Upper lobe of left lung (tissue), 4 donors: ENCODE results near the gene CD58.

Experiments used
- POLR2A ChIP-seq, 4 donors: fragments of 450-650 bp; IDR thresholded peaks; one replicate each; pipeline ENCODE4 v1.5.1; 2016 to 2017; ENCODE audit warnings: antibody characterized with exemption in 4 of 4, mild to moderate bottlenecking in 2 of 4
- TF ChIP-seq, protein P1 (sequence below), 6 experiments: fragments of 450-650 bp in 4 of 6; fragments of 200-600 bp in 2 of 6; sonication (generic) in 2 of 6; IDR thresholded peaks; one replicate each; pipeline ENCODE4 v1.5.1; 2016 to 2019; ENCODE audit warnings: antibody characterized with exemption in 6 of 6

- TF ChIP-seq POLR2A (IDR thresholded peaks at IDR 0.05): no peak
- TF ChIP-seq, protein P1, sequence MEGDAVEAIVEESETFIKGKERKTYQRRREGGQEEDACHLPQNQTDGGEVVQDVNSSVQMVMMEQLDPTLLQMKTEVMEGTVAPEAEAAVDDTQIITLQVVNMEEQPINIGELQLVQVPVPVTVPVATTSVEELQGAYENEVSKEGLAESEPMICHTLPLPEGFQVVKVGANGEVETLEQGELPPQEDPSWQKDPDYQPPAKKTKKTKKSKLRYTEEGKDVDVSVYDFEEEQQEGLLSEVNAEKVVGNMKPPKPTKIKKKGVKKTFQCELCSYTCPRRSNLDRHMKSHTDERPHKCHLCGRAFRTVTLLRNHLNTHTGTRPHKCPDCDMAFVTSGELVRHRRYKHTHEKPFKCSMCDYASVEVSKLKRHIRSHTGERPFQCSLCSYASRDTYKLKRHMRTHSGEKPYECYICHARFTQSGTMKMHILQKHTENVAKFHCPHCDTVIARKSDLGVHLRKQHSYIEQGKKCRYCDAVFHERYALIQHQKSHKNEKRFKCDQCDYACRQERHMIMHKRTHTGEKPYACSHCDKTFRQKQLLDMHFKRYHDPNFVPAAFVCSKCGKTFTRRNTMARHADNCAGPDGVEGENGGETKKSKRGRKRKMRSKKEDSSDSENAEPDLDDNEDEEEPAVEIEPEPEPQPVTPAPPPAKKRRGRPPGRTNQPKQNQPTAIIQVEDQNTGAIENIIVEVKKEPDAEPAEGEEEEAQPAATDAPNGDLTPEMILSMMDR (IDR thresholded peaks at IDR 0.05): no peak
These were observed 6.4 kb downstream of the CD58 start for GRCh38 chr1:116564426-116564825.
